OCI-LY1 (cell line): ENCODE results near the gene QRICH1.

Source experiments
- CTCF ChIP-seq: fragments of 200-600 bp; sonication (generic), shearing (Covaris generic); IDR thresholded peaks from 2 replicates; pipeline ENCODE4 v1.5.1; 2017; ENCODE audit warnings: mild to moderate bottlenecking, antibody characterized with exemption, low read length, moderate library complexity, mixed read lengths
- EZH2 ChIP-seq: fragments of 200-600 bp; sonication (generic), shearing (Covaris generic); IDR thresholded peaks from 2 replicates; pipeline ENCODE4 v1.8.0; 2017; ENCODE audit warnings: borderline replicate concordance, mixed run types, mild to moderate bottlenecking, antibody characterized with exemption, low read length, moderate library complexity, mixed read lengths

GRCh38 chr3:49076116-49076515 is 17.8 kb downstream of the QRICH1 start:
- TF ChIP-seq CTCF, result no peak
- no peak for TF ChIP-seq EZH2
